EH (cell line): ENCODE data around the gene MRPL20.
"Not testable (repeated sequence)": the region's sequence is repeated elsewhere in the genome, so short reads cannot be mapped to it uniquely, and the experiment has no call there.

Experiments used
- DNase-seq: peaks from one replicate; pipeline ENCODE4 v3.0.0-alpha.2; 2015; ENCODE audit warnings: low read depth

The MRPL20 gene

GRCh38 chr1:1406101-1406820 is 832 bp downstream of the MRPL20 start:
- DNase-seq = no peak

DNA sequence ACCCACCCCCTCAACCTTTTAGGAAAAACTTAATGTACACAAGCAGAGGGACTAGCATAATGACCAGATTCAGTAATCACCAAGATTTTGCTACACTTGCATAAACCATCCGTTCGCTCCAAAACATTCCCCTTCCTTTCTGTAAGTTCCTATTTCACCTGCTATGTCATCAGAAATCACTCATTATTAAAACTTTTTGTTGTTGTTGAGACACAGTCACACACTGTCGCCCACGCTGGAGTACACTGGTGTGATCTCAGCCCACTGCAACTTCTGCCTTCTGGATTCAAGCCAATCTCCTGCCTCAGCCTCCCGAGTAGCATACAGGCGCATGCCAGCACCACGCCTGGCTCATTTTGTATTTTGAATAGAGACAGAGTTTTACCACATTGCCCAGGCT is 3.4 kb downstream of the MRPL20 start:
- no peak for DNase-seq

GRCh38 chr1:1402901-1403392 is 4.1 kb downstream of the MRPL20 start:
- DNase-seq = not testable (repeated sequence)

DNA sequence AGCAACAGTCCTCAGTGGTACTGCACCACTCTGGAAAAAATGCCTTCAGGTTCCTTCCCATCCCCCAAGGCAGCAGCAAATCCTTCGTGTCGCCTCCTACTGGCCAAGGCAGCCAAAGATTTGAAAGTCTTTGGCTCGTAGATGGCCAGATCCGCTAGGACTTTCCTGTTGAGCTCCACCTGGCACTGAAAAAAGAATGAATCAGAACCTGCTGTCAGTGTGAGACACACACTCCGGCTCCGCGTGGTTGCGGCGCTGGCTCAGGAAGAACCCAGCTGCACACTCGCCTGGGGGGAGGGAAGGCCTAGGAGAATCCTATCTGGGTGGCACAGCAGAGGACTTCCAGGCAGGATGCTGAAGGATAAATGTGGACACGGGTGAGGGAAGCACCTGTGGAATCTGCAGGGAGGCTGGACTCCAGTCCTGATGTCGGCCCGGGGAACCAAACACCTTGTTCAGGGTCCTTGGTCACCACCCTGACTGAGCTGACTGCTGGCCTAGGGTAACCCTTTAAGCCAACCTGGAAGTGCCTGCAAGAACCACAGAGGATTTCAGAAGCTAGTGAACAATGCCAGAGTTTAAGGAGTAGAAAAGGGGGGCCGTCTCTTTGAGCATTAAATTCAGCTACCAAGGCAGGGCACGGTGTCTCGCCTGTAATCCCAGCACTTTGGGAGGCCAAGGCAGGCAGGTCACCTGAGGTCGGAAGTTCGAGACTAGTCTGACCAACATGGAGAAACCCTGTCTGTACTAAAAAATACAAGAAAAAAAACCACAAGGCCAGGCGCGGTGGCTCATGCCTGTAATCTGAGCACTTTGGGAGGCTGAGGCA is 4.8 kb downstream of the MRPL20 start:
- DNase-seq = peak; percentile 55

- no peak for DNase-seq
Measured at GRCh38 chr1:1401457-1402010, 5.6 kb downstream of the MRPL20 start.

GRCh38 chr1:1400576-1401456 is 6.3 kb downstream of the MRPL20 start:
- DNase-seq = no peak

DNA sequence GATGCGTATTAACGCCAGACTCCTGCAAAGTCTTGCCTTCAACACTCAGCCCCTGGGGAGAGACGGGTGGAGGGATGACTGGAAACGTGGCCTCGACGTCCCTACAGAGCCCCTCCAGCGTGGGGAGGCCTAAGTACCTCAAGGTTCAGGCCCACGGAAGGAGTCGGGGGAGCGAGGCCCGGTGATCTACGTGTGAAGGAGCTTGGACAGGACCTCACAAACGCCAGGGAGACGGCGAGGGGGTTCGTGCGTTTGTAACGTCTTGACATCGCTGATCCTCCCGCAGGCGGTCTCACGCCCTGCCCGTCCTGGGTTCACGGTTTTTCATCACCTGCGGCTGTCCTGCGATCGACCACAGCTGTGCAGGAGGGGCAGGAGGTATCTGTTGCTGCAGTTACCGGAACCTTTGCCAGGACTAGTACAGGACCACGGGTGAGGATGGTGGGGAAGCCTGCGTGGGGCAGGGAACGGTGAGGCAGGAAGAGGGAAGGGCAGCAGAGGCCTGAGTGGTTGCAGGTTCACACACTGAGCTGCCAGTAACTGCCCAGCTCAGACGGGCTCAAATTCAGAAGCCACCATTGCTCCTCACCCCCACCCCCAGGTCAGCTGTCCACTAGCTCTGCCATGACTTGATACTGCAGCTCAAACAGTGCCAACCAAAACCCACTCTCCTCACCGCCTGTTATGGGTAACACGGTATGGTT is 7.1 kb downstream of the MRPL20 start:
- peak; percentile 32 for DNase-seq

DNA sequence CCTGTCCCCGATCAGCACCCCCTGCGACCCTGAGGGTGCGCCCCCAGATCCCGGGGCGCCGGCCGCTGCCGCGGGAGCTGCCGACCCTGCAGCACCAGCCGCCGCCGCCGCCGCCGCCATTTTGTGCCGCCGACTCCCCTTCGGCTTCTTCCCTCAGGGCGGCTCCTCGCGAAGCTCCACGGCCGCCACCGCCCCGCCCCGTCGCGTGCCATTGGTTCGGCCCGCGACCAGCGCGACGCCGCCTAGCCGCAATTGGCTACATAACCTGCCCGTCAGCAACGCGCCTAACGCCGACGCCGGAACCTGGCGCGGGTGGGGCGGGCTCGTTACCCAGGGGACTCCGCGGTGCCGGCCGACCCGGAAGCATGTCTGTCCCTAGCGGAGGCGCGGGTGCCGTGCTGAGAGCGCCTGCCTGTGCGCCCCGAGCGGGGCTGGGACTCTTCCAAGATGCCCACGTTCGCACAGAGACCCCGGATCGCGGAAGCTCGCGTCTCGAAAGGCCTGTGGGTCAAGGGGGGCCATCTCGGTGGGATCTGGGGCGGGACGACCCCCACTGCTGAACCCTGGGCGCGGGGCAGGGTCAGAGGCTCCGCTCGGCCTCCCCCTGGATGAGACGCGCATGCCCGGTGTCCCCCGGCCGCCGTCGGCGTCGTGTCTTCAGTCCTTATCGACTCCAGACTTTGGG is 7.8 kb downstream of the MRPL20 start, which contains the start of gene CCNL2:
CCNL2 (minus strand) TSS at position 149 of the 685 bp plus-strand sequence; CDS start at position 120, 29 bp downstream.
- DNase-seq = peak; percentile 97

GRCh38 chr1:1398677-1399186 is 8.4 kb downstream of the MRPL20 start:
- no peak for DNase-seq

DNA sequence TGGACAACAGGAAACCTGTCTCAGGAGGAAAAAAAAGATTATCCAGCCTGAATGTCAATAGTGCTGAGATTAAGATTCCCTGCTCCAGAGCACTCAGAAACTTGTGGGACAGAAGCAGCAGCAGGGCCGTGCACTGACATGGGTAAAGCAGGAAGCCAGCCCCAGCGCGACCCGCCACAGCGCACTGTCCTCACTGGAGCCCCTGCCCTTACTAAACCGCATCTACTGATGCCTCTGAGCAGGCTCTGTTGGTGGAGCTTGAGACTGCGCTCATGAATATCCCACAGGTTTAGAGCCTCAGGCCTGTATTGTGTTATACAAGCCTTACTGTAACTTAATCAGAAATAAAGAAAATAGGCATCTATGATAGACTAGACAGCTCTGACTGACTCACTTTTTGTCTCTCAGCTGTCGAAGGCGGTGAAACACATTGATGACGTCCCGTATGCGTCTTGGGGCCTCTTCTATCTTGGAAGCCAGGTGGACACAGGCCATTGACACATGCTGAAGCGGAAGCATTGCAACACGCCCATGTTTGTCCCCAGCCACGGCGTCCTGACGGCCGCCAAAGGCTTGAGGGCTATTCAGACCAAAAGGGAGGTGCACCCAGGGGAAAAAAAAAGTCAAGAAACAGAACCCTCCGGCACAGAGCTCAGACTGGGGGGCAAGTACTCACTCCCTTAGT is 9.1 kb downstream of the MRPL20 start:
- DNase-seq = peak; percentile 10

DNA sequence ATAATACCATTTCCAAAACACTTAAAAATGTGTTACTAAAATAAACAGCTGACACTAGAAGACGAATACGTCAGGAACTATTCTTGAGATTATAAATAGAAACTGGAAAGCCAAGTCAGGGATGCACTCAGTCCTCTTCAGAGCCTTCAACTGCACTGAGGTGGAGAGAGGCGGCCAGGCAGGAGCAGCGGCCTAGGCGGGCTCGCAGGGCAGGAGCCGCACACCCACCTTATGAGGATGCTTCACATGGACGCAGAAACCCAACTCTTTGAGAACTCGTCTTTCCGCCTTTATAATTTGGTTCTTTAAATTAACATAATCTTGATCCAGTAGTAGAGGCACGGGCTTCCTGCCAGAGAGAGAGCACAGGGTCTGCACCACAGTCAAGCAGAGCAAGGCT is 11.9 kb downstream of the MRPL20 start:
- no peak for DNase-seq

- DNase-seq = no peak
Measured at GRCh38 chr1:1394116-1394515, 13.0 kb downstream of the MRPL20 start.

GRCh38 chr1:1393428-1393827 is 13.7 kb downstream of the MRPL20 start:
- no peak for DNase-seq

- DNase-seq = no peak
Measured at GRCh38 chr1:1393014-1393413, 14.1 kb downstream of the MRPL20 start.

GRCh38 chr1:1391225-1391624 is 15.9 kb downstream of the MRPL20 start:
- DNase-seq = no peak

GRCh38 chr1:1390675-1391074 is 16.4 kb downstream of the MRPL20 start:
- no peak for DNase-seq

- DNase-seq = no peak
Measured at GRCh38 chr1:1388078-1388472, 19.0 kb downstream of the MRPL20 start.

GRCh38 chr1:1387098-1388077 is 19.7 kb downstream of the MRPL20 start:
- DNase-seq = no peak
